Stimulated activated CD4-positive, alpha-beta T cell treated with anti-CD3 and anti-CD28 coated beads, Interleukin-15, amount 100 ng/mL, for 48 hours (primary cell): ENCODE data around the gene SLC35B4.

Experiments
- DNase-seq, 2 donors: peaks; one replicate each; pipeline ENCODE4 v3.0.0-alpha.2; 2020; ENCODE audit warnings: low read depth in 2 of 2

Gene SLC35B4

GRCh38 chr7:134293002-134293740 is 23.6 kb downstream of the SLC35B4 start:
- DNase-seq, result no peak

- no peak for DNase-seq
Measured at GRCh38 chr7:134290286-134290685, 26.4 kb downstream of the SLC35B4 start.

- DNase-seq, result no peak
Measured at GRCh38 chr7:134289841-134290240, 26.9 kb downstream of the SLC35B4 start.

- no peak for DNase-seq
Measured at GRCh38 chr7:134289423-134289822, 27.3 kb downstream of the SLC35B4 start.

GRCh38 chr7:134287916-134288659 is 28.6 kb downstream of the SLC35B4 start:
- DNase-seq, result no peak

- DNase-seq, result no peak
Measured at GRCh38 chr7:134284952-134285351, 31.8 kb downstream of the SLC35B4 start.

- DNase-seq, result no peak
Measured at GRCh38 chr7:134284011-134284410, 32.7 kb downstream of the SLC35B4 start.

GRCh38 chr7:134280508-134280907 is 36.2 kb downstream of the SLC35B4 start:
- no peak for DNase-seq

- no peak for DNase-seq
Measured at GRCh38 chr7:134279898-134280297, 36.8 kb downstream of the SLC35B4 start.

- DNase-seq, result no peak
Measured at GRCh38 chr7:134279336-134279735, 37.4 kb downstream of the SLC35B4 start.

GRCh38 chr7:134278502-134279153 is 38.1 kb downstream of the SLC35B4 start:
- no peak for DNase-seq

- no peak for DNase-seq
Measured at GRCh38 chr7:134276951-134277350, 39.8 kb downstream of the SLC35B4 start.

GRCh38 chr7:134262322-134262721 is 54.4 kb downstream of the SLC35B4 start:
- DNase-seq, result no peak

- DNase-seq, result no peak
Measured at GRCh38 chr7:134255814-134256213, 60.9 kb downstream of the SLC35B4 start.

GRCh38 chr7:134254311-134254710 is 62.4 kb downstream of the SLC35B4 start:
- DNase-seq, result no peak

- no peak for DNase-seq
Measured at GRCh38 chr7:134248196-134248595, 68.5 kb downstream of the SLC35B4 start.

- no peak for DNase-seq
Measured at GRCh38 chr7:134246761-134247160, 70.0 kb downstream of the SLC35B4 start.

- DNase-seq, result no peak
Measured at GRCh38 chr7:134246347-134246746, 70.4 kb downstream of the SLC35B4 start.

- DNase-seq, result no peak
Measured at GRCh38 chr7:134245253-134245652, 71.5 kb downstream of the SLC35B4 start.
